Retina (tissue), 1 donor: Measurements from ENCODE around the gene SERPINH1.

Experiments used
- DNase-seq: peaks from one replicate; pipeline ENCODE4 v3.0.0-alpha.2; 2016

Gene SERPINH1

DNA sequence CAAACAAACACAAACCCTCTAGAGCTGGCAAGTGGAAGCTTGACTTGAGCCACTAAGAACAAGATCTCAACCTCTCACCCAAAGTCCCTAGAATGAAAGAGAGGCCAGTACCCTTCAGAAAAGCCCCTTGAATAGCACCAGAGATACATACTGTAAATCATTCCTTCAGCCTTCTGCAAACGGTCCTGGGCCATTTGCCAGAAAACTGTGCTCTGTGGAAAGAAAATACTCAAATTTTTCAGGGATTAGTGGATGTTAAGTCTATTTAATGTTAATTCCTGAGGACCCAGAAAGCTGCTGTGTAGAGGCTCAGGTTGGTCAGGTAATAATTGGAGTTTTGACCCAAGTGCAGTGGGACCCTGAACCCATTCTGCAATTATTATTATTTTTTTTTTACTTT, 16.9 kb downstream of the SERPINH1 start:
- no peak for DNase-seq

DNA sequence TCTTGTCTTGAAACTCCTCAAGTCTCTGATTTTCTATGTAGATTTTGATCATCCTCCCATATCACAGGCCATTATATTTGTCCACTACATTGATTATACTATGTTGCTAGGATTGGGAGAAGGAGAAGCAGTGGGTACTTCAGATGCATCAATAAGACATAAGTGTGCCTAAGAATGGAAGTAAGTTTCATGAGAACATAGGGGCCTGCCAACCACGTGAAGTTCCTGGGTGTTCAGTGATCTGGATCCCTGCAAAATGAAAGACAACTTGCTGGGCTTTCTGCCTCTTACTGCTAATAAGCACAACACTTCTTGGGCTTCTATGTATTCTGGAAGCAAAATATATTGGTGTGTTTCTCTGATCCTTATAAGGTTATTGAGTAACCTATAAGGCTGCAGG, 17.8 kb downstream of the SERPINH1 start:
- DNase-seq, result no peak

DNA sequence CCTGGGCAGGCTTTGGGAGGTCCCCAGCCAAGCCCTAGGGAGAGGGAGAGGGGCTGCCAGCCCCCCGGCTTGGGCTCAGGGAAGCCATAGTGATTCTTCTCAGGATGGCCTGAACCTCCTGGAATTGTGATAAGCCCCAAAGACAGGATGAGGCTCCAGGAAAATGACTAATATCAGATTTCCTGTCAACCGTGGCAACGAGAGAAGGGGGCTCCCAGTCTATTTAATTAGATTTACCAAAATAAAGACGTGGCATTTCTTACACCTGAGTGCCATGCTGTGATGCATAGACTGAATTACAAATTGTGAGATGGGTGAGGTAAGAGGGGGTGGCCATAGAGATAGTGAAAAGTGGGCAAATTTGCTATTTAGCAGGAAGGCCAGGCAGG, 20.4 kb downstream of the SERPINH1 start:
- no peak for DNase-seq

GRCh38 chr11:75582895-75583717, 21.1 kb downstream of the SERPINH1 start:
- DNase-seq, result peak; percentile 91

DNA sequence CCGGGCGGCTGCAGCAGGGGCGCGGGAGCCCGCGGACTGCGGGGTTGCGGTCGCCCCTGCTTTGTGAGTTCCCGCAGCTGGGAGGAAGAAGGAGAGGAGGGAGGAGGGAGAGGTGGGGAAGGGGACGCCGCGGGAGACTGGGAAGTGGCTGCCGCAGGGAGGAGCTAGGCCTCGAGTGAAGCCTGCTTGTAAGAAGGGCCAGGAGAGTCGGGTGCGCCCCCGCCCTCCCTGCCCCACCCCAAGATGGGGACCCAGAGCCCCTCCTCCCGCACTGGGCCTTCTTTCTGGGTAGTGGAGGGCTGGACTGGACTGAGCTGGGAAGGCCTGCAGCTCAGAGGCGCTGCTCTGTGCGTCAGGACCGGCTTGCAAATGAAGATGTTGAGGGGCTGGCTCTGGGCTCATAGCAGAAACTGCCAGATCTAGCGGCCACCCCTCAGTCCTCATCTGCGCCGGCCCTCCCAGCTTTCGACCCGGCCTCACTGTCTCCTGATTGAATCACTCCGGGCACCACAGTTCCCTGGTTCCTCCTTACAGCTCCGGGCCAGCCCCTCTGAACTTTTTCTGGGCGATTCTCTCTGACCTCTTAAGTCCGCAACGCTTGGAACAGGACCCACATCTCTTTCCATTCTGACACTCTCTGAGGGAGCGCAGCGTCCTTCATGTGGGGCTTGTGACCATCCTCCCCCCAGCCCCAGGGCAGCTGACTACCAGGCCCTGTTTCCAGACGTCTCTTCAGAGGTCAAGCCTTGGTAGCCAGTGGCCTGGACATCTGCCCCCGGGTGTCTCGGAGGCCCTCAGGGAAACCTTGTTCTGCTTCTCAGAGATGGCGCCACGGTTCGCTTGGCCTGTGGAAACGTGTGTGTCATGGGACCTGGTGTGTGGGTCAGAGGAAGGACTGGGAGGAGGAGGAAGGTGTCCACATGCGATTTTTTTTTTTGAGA, 21.9 kb downstream of the SERPINH1 start:
- peak; percentile 87 for DNase-seq

- DNase-seq, result peak; percentile 22
Measured at GRCh38 chr11:75584659-75585292, 22.7 kb downstream of the SERPINH1 start.

GRCh38 chr11:75585293-75585670, 23.2 kb downstream of the SERPINH1 start:
- no peak for DNase-seq

DNA sequence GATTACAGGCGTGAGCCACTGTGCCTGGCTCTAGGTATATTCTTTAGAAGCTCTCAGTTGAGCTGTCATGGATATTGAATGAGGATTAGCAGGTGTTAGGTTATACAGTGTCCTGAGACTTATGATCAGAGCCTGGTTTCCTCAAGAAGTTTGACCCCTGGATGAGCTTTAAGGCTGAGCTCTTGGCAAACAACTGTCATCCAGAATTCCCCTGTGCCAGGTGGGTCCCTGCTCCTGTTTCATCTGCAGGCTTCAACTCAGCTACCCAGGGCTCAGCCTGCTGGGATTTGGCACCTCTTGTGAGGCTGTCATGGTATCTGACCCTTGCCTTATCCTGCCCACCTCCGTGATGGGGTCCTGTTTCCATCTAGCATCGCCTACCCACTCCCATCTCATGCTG, 24.3 kb downstream of the SERPINH1 start:
- DNase-seq, result no peak

GRCh38 chr11:75588051-75588481, 26.0 kb downstream of the SERPINH1 start:
- DNase-seq, result no peak

DNA sequence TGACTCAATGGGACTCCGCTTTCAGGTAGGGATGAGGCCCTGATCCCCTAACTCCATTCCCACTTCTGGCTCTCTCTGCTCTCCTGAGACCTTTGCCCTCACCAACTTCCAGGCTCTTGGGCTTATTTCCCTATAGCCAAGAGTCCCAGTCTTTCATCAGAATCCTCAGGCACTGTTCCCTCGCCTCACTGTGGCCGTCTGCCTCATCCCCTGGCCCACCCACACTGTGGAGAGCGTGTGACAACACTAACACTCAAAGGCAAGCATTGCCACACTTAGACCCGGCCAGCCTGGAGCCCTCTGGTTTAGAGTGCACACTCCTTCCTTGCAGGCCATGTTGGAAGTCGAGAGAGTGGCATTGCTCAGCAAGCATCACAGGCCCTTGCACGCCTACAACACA, 27.0 kb downstream of the SERPINH1 start:
- no peak for DNase-seq

GRCh38 chr11:75589933-75590332, 27.9 kb downstream of the SERPINH1 start:
- DNase-seq, result no peak

- no peak for DNase-seq
Measured at GRCh38 chr11:75591371-75591770, 29.3 kb downstream of the SERPINH1 start.

DNA sequence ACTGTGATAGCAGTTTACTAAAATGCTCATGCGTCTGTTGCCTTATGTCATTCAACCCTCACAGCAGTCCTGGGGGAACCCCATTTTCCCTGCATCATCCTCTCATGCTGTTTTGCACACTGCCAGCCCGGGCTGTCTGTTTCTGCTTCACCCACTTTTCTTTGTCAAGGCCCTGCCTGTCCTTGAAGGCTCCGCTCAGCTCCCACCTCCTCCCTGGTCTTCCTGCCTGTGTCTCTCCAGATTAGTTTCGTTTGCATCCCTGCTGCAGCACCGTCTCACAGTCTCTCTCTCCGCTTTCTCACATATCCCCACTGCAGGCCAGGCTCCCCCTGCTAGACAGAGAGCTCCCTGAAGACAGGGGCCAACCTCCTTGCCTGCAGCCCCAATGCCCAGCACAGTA, 29.9 kb downstream of the SERPINH1 start:
- no peak for DNase-seq

DNA sequence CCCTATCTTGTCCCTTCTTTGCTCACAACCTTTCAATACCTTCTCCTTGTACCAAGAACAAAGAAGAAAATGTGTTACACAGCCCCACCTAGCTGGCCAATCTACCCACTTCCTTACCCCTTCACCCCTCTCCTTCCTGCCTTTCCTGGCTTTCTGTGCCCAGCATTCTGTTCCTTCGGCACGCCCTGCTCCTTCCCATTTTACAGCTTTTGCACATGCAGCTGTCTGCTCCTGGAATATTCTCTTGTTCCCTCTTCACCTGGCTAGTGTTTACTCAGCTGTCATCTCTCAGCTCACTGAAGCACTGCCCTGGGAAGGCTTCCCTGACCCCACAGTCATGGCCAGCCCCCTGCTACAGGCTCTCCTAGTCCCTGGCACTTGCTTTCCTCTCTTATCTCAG, 30.7 kb downstream of the SERPINH1 start:
- no peak for DNase-seq

DNA sequence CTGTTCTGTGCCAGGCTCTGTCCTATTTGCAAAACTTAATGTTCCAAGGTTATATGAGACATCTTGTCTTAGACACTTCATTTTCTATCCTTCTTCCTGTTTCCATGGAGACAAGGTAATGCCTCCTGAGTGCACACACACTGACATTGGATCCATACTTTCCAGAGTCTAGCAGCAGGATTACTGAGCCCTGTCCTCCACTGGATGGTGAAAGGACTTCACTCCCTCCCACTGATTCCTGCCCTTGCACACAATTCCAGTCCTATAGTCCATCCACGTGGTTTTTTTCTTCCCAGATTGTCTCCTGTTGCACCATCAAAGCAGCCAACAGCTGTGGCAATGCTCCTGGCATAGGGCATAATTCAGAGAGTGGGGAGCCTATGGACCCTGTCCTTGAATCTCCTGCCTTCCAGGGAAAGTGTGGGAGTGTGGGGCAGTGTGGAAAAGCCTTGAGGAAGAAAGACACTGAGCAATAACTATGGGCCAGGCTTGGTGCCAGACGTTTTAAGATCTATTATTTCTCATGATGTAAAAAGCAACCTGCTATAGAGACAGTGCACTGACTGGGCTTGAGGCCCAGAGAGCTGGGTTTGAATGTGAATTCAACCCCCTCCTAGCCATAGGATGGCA, 31.3 kb downstream of the SERPINH1 start:
- no peak for DNase-seq

GRCh38 chr11:75594211-75594610, 32.2 kb downstream of the SERPINH1 start:
- no peak for DNase-seq

DNA sequence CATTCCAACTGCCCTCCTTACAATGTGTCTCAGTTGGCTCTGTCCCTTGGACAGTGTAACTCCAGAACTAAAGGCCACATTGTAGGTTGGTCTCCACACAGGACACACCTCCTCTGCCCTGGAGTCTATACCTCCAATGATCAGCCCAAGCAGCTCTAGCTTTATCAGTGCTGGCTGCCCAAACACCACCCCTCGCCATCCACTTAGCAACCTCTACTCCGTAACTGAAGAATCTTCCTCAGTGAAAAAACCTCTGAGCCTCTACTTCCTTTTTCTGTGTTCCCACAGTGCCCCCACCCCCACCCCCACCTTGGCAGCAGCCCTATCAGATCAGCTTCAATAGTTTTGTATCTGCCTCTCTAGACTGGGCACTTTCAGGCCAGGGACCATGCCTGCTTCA, 33.4 kb downstream of the SERPINH1 start:
- DNase-seq, result no peak

GRCh38 chr11:75596914-75597313, 34.9 kb downstream of the SERPINH1 start:
- DNase-seq, result no peak

- peak; percentile 68 for DNase-seq
Measured at GRCh38 chr11:75597636-75598035, 35.6 kb downstream of the SERPINH1 start.

GRCh38 chr11:75598264-75598663, 36.2 kb downstream of the SERPINH1 start:
- DNase-seq, result no peak

DNA sequence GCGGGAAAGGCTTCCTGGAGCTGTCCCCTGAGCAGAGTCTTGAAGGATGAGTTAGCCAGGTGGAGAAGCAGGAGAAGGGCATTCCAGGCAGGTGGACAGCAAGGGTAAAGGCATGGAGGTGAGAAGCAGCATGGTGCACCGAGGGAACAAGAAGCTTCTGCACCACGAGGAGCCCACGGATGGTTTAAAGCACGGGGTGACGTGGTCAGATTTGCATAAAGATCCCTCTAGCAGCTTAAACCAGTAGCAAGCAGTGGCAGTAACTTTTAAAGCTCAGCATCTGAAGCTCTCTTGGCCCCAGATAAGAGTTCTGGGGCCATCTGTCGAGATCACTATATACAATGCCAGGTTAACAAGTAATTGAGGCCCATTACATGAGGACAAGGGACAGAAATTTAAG, 36.8 kb downstream of the SERPINH1 start:
- DNase-seq, result no peak

DNA sequence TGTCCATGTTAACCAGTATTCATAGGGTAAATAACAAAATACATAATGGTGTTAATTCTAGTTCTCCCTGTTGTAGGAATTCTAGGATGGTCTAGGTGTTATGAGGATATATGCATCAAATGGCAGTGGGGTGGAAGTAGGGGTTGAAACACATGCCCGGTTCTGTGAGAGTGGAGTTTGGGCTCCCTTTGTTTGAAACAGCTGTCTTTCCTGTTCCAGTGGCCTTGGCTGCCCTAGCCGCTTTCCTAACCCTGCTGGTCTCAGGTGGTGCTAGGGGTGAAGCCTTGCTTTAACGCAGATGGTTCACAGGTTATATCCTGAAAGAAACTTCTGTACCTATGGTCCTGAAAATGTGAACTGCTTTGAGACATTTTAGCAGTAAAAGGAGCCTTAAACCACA, 38.3 kb downstream of the SERPINH1 start:
- DNase-seq, result no peak

DNA sequence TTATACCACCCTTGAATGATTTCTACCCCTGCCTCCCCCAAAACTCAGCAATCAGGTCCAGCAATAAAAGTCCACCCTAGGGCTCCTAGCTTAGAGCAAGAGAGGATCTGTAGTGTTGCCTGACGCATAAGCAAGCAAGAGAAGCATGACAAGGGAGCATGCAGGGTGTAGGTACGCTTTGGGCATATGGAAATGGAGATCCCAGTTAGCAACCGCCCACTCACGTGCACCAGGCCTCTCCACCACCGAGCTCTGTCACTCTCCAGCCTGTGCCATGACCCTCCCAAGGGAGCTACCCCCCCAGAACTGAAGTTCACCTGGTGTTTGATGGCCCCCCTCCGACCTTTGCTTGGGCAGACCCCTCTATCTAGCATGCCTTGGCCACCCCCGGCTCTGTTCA, 39.4 kb downstream of the SERPINH1 start:
- DNase-seq, result no peak
